ENCODE results near the gene MMP25.

The MMP25 gene

GRCh38 chr16:3095869-3096268, 49.5 kb downstream of the MMP25 start:
- Histone ChIP-seq H4K20me1 (ENCODE audit: insufficient read depth, low read length) (no peaks in the 10 kb centered on the region), H3K4me3 (ENCODE audit: low read length) (no peak overlapping the region), H2AFZ (ENCODE audit: low read depth, low read length) (no peak overlapping the region), H3K9me3 (ENCODE audit: insufficient read depth, low read length) (no peaks in the 10 kb centered on the region), H3K27me3 (ENCODE audit: low read depth, low read length) (peaks cover 6% of the 10 kb centered on the region; the same call in 1 of the 2 replicates), H3K27ac (ENCODE audit: low read length) (no peak overlapping the region), H3K4me2 (ENCODE audit: low read length) (peak overlapping the region; percentile 49), H3K79me2 (ENCODE audit: low read length) (no peaks in the 10 kb centered on the region), H3K4me1 (ENCODE audit: low read length) (peaks cover 14% of the 10 kb centered on the region), H3K36me3 (replicated peaks; ENCODE audit: low read depth, low read length) (no peaks in the 10 kb centered on the region), H3K9ac (ENCODE audit: low read length) (no peak overlapping the region)
- TF ChIP-seq CTCF (IDR thresholded peaks at IDR 0.05; ENCODE audit: low read depth, low read length) (peak; percentile 41), EZH2phosphoT487 (IDR thresholded peaks at IDR 0.05; ENCODE audit: low read depth) (no peak)

GRCh38 chr16:3096362-3096761, 50.0 kb downstream of the MMP25 start:
- Histone ChIP-seq H3K4me3 (ENCODE audit: low read length) (no peak overlapping the region), H3K27me3 (ENCODE audit: low read depth, low read length) (peaks cover 6% of the 10 kb centered on the region; the same call in 1 of the 2 replicates), H3K4me1 (ENCODE audit: low read length) (peaks cover 19% of the 10 kb centered on the region), H3K79me2 (ENCODE audit: low read length) (no peaks in the 10 kb centered on the region), H3K27ac (ENCODE audit: low read length) (no peak overlapping the region), H2AFZ (ENCODE audit: low read depth, low read length) (no peak overlapping the region), H3K36me3 (replicated peaks; ENCODE audit: low read depth, low read length) (no peaks in the 10 kb centered on the region), H3K4me2 (ENCODE audit: low read length) (peak overlapping the region; percentile 49), H3K9me3 (ENCODE audit: insufficient read depth, low read length) (no peaks in the 10 kb centered on the region), H4K20me1 (ENCODE audit: insufficient read depth, low read length) (no peaks in the 10 kb centered on the region), H3K9ac (ENCODE audit: low read length) (no peak overlapping the region)
- no peak for TF ChIP-seq EZH2phosphoT487 (IDR thresholded peaks at IDR 0.05; ENCODE audit: low read depth)
- TF ChIP-seq CTCF (IDR thresholded peaks at IDR 0.05; ENCODE audit: low read depth, low read length) = no peak

GRCh38 chr16:3097266-3097665, 50.9 kb downstream of the MMP25 start:
- Histone ChIP-seq H3K27ac (ENCODE audit: low read length) (no peak overlapping the region), H3K4me2 (ENCODE audit: low read length) (no peak overlapping the region)

More at GRCh38 chr16:3097266-3097665, 50.9 kb downstream of the MMP25 start:
- Histone ChIP-seq H3K9ac (ENCODE audit: low read length) (no peak overlapping the region), H3K36me3 (replicated peaks; ENCODE audit: low read depth, low read length) (no peaks in the 10 kb centered on the region), H3K4me1 (ENCODE audit: low read length) (peaks cover 25% of the 10 kb centered on the region), H3K79me2 (ENCODE audit: low read length) (no peaks in the 10 kb centered on the region), H3K9me3 (ENCODE audit: insufficient read depth, low read length) (no peaks in the 10 kb centered on the region), H3K27me3 (ENCODE audit: low read depth, low read length) (peaks cover 6% of the 10 kb centered on the region; the same call in 1 of the 2 replicates), H2AFZ (ENCODE audit: low read depth, low read length) (no peak overlapping the region), H4K20me1 (ENCODE audit: insufficient read depth, low read length) (no peaks in the 10 kb centered on the region), H3K4me3 (ENCODE audit: low read length) (no peak overlapping the region)
- TF ChIP-seq EZH2phosphoT487 (IDR thresholded peaks at IDR 0.05; ENCODE audit: low read depth) = no peak
- no peak for TF ChIP-seq CTCF (IDR thresholded peaks at IDR 0.05; ENCODE audit: low read depth, low read length)

All from OCI-LY3 (cell line).